ENCODE data around the gene RAB26.
A peak's percentile ranks its signal among the peaks of the same experiment; 100 is the strongest.

The RAB26 gene

GRCh38 chr16:2165861-2166260, 17.4 kb downstream of the RAB26 start:
- Histone ChIP-seq H3K9ac (ENCODE audit: low read length in 2 of 2) (no peak overlapping the region), H3K36me3 (ENCODE audit: control insufficient read depth in 2 of 2, insufficient read depth in 2 of 2, low read length in 2 of 2) (peaks cover 20 to 24% of the 10 kb centered on the region in 2 donors), H3K4me1 (ENCODE audit: control insufficient read depth, insufficient read depth, low read length) (peaks cover 14% of the 10 kb centered on the region), H3K4me3 (ENCODE audit: low read length in 2 of 2) (no peak overlapping the region), H3K9me3 (ENCODE audit: control insufficient read depth in 2 of 2, low read length in 2 of 2) (no peaks in the 10 kb centered on the region), H3K27me3 (ENCODE audit: control insufficient read depth in 1 of 2, insufficient read depth in 2 of 2, low read length in 2 of 2) (no peaks in the 10 kb centered on the region), H3K27ac (ENCODE audit: low read length) (no peak overlapping the region)

GRCh38 chr16:2166263-2167067, 18.0 kb downstream of the RAB26 start:
- Histone ChIP-seq H3K9me3 (ENCODE audit: control insufficient read depth in 2 of 2, low read length in 2 of 2) (no peaks in the 10 kb centered on the region), H3K4me1 (ENCODE audit: control insufficient read depth, insufficient read depth, low read length) (peaks cover 9% of the 10 kb centered on the region), H3K9ac (ENCODE audit: low read length in 2 of 2) (no peak overlapping the region), H3K27me3 (ENCODE audit: control insufficient read depth in 1 of 2, insufficient read depth in 2 of 2, low read length in 2 of 2) (no peaks in the 10 kb centered on the region), H3K36me3 (ENCODE audit: control insufficient read depth in 2 of 2, insufficient read depth in 2 of 2, low read length in 2 of 2) (peaks cover 20 to 28% of the 10 kb centered on the region in 2 donors), H3K4me3 (ENCODE audit: low read length in 2 of 2) (no peak overlapping the region), H3K27ac (ENCODE audit: low read length) (no peak overlapping the region)

- Histone ChIP-seq H3K27ac (ENCODE audit: low read length) (no peak overlapping the region), H3K27me3 (ENCODE audit: control insufficient read depth in 1 of 2, insufficient read depth in 2 of 2, low read length in 2 of 2) (no peaks in the 10 kb centered on the region), H3K9me3 (ENCODE audit: control insufficient read depth in 2 of 2, low read length in 2 of 2) (no peaks in the 10 kb centered on the region), H3K36me3 (ENCODE audit: control insufficient read depth in 2 of 2, insufficient read depth in 2 of 2, low read length in 2 of 2) (peaks cover 20 to 28% of the 10 kb centered on the region in 2 donors), H3K4me3 (ENCODE audit: low read length in 2 of 2) (no peak overlapping the region), H3K4me1 (ENCODE audit: control insufficient read depth, insufficient read depth, low read length) (peaks cover 4% of the 10 kb centered on the region), H3K9ac (ENCODE audit: low read length in 2 of 2) (no peak overlapping the region)
These were observed 18.7 kb downstream of the RAB26 start for GRCh38 chr16:2167068-2167638.

GRCh38 chr16:2170080-2170479, 21.7 kb downstream of the RAB26 start:
- no peak overlapping the region for H3K9ac ChIP-seq (ENCODE audit: low read length in 2 of 2)

GRCh38 chr16:2170587-2171435, 22.4 kb downstream of the RAB26 start:
- Histone ChIP-seq H3K4me1 (ENCODE audit: control insufficient read depth, insufficient read depth, low read length) (no peaks in the 10 kb centered on the region), H3K9ac (ENCODE audit: low read length in 2 of 2) (no peak overlapping the region), H3K4me3 (ENCODE audit: low read length in 2 of 2) (peak overlapping the region in 1 of 2 donors; percentile 44), H3K27ac (ENCODE audit: low read length) (no peak overlapping the region), H3K27me3 (ENCODE audit: control insufficient read depth in 1 of 2, insufficient read depth in 2 of 2, low read length in 2 of 2) (no peaks in the 10 kb centered on the region), H3K36me3 (ENCODE audit: control insufficient read depth in 2 of 2, insufficient read depth in 2 of 2, low read length in 2 of 2) (peaks cover 38 to 49% of the 10 kb centered on the region in 2 donors), H3K9me3 (ENCODE audit: control insufficient read depth in 2 of 2, low read length in 2 of 2) (no peaks in the 10 kb centered on the region)

More at GRCh38 chr16:2170080-2170479, 21.7 kb downstream of the RAB26 start:
- H3K4me1 ChIP-seq (ENCODE audit: control insufficient read depth, insufficient read depth, low read length), result no peaks in the 10 kb centered on the region
- peak overlapping the region in 1 of 2 donors; percentile 44 for H3K4me3 ChIP-seq (ENCODE audit: low read length in 2 of 2)
- H3K36me3 ChIP-seq (ENCODE audit: control insufficient read depth in 2 of 2, insufficient read depth in 2 of 2, low read length in 2 of 2), result peaks cover 31 to 45% of the 10 kb centered on the region in 2 donors
- H3K9me3 ChIP-seq (ENCODE audit: control insufficient read depth in 2 of 2, low read length in 2 of 2), result no peaks in the 10 kb centered on the region
- H3K27me3 ChIP-seq (ENCODE audit: control insufficient read depth in 1 of 2, insufficient read depth in 2 of 2, low read length in 2 of 2), result no peaks in the 10 kb centered on the region
- peak overlapping the region; percentile 18 for H3K27ac ChIP-seq (ENCODE audit: low read length)

- H3K9ac ChIP-seq (ENCODE audit: low read length in 2 of 2), result no peak overlapping the region
- no peaks in the 10 kb centered on the region for H3K4me1 ChIP-seq (ENCODE audit: control insufficient read depth, insufficient read depth, low read length)
- H3K27ac ChIP-seq (ENCODE audit: low read length), result no peak overlapping the region
- peaks cover 37 to 51% of the 10 kb centered on the region in 2 donors for H3K36me3 ChIP-seq (ENCODE audit: control insufficient read depth in 2 of 2, insufficient read depth in 2 of 2, low read length in 2 of 2)
- no peaks in the 10 kb centered on the region for H3K9me3 ChIP-seq (ENCODE audit: control insufficient read depth in 2 of 2, low read length in 2 of 2)
- no peak overlapping the region for H3K4me3 ChIP-seq (ENCODE audit: low read length in 2 of 2)
- no peaks in the 10 kb centered on the region for H3K27me3 ChIP-seq (ENCODE audit: control insufficient read depth in 1 of 2, insufficient read depth in 2 of 2, low read length in 2 of 2)
These were observed 23.3 kb downstream of the RAB26 start for GRCh38 chr16:2171601-2172178.

GRCh38 chr16:2172688-2173335, 24.4 kb downstream of the RAB26 start:
- H3K4me3 ChIP-seq (ENCODE audit: low read length in 2 of 2), result no peak overlapping the region
- no peaks in the 10 kb centered on the region for H3K4me1 ChIP-seq (ENCODE audit: control insufficient read depth, insufficient read depth, low read length)
- no peak overlapping the region for H3K9ac ChIP-seq (ENCODE audit: low read length in 2 of 2)
- no peaks in the 10 kb centered on the region for H3K27me3 ChIP-seq (ENCODE audit: control insufficient read depth in 1 of 2, insufficient read depth in 2 of 2, low read length in 2 of 2)
- no peak overlapping the region for H3K27ac ChIP-seq (ENCODE audit: low read length)
- peaks cover 30 to 48% of the 10 kb centered on the region in 2 donors for H3K36me3 ChIP-seq (ENCODE audit: control insufficient read depth in 2 of 2, insufficient read depth in 2 of 2, low read length in 2 of 2)
- H3K9me3 ChIP-seq (ENCODE audit: control insufficient read depth in 2 of 2, low read length in 2 of 2), result no peaks in the 10 kb centered on the region

GRCh38 chr16:2173366-2173765, 24.9 kb downstream of the RAB26 start:
- Histone ChIP-seq H3K9me3 (ENCODE audit: control insufficient read depth in 2 of 2, low read length in 2 of 2) (no peaks in the 10 kb centered on the region), H3K36me3 (ENCODE audit: control insufficient read depth in 2 of 2, insufficient read depth in 2 of 2, low read length in 2 of 2) (peaks cover 25 to 42% of the 10 kb centered on the region in 2 donors), H3K27ac (ENCODE audit: low read length) (no peak overlapping the region), H3K27me3 (ENCODE audit: control insufficient read depth in 1 of 2, insufficient read depth in 2 of 2, low read length in 2 of 2) (peaks cover 0 to 3% of the 10 kb centered on the region in 2 donors), H3K4me1 (ENCODE audit: control insufficient read depth, insufficient read depth, low read length) (no peaks in the 10 kb centered on the region), H3K9ac (ENCODE audit: low read length in 2 of 2) (no peak overlapping the region), H3K4me3 (ENCODE audit: low read length in 2 of 2) (no peak overlapping the region)

- Histone ChIP-seq H3K4me3 (ENCODE audit: low read length in 2 of 2) (no peak overlapping the region), H3K4me1 (ENCODE audit: control insufficient read depth, insufficient read depth, low read length) (no peaks in the 10 kb centered on the region), H3K36me3 (ENCODE audit: control insufficient read depth in 2 of 2, insufficient read depth in 2 of 2, low read length in 2 of 2) (peaks cover 24 to 39% of the 10 kb centered on the region in 2 donors), H3K27me3 (ENCODE audit: control insufficient read depth in 1 of 2, insufficient read depth in 2 of 2, low read length in 2 of 2) (peaks cover 0 to 4% of the 10 kb centered on the region in 2 donors), H3K9me3 (ENCODE audit: control insufficient read depth in 2 of 2, low read length in 2 of 2) (no peaks in the 10 kb centered on the region), H3K27ac (ENCODE audit: low read length) (no peak overlapping the region), H3K9ac (ENCODE audit: low read length in 2 of 2) (no peak overlapping the region)
These were observed 25.5 kb downstream of the RAB26 start for GRCh38 chr16:2173916-2174315.

All from stomach smooth muscle (tissue), 2 donors.